Transverse colon (tissue), 3 donors: ENCODE results near the gene SEZ6.

ENCODE experiments used
- POLR2A ChIP-seq: fragments of 450-650 bp; IDR thresholded peaks from one replicate; pipeline ENCODE4 v1.6.1; 2016; ENCODE audit warnings: antibody characterized with exemption, mild to moderate bottlenecking, moderate library complexity
- TF ChIP-seq, protein P1 (sequence below), 5 experiments: fragments of 200-600 bp in 3 of 5; fragments of 450-650 bp in 2 of 5; sonication (generic) in 3 of 5; IDR thresholded peaks; 1 replicate in 2 of 5; 2 replicates in 3 of 5; pipeline ENCODE4 v1.5.1; 2016 to 2017; ENCODE audit warnings: antibody characterized with exemption in 5 of 5, inconsistent platforms in 3 of 5, mild to moderate bottlenecking in 2 of 5, moderate library complexity in 1 of 5

DNA sequence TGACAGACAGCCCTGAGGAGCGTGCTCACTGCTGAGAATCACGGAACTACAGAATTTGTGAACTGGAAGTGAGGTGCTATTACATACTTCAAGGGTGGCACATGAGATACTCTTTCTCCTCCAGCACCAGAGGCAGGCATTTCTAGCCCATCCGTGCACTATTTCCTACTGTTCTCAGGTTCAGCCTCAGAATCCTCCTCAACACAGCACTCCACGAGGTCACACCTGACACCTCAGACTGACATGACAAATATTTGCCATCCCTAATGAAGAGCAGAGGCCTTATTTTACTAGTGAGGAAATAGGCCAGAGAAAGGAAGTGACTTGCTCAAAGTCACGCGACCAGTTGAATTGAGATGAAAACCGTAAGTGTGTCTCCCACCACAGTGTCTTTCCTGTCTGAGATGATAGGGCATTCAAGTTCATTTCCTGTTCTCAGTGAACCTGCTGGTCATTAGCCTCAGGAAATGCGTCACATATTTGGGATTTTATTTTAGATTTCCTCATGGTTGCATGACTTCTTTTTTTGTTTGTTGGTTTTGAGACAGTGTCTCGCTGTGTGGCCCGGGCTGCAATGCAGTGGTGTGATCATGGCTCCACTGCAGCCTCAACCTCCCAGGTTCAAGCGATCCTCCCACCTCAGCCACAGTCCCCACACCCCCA is 23.6 kb downstream of the SEZ6 start:
- TF ChIP-seq, protein P1, sequence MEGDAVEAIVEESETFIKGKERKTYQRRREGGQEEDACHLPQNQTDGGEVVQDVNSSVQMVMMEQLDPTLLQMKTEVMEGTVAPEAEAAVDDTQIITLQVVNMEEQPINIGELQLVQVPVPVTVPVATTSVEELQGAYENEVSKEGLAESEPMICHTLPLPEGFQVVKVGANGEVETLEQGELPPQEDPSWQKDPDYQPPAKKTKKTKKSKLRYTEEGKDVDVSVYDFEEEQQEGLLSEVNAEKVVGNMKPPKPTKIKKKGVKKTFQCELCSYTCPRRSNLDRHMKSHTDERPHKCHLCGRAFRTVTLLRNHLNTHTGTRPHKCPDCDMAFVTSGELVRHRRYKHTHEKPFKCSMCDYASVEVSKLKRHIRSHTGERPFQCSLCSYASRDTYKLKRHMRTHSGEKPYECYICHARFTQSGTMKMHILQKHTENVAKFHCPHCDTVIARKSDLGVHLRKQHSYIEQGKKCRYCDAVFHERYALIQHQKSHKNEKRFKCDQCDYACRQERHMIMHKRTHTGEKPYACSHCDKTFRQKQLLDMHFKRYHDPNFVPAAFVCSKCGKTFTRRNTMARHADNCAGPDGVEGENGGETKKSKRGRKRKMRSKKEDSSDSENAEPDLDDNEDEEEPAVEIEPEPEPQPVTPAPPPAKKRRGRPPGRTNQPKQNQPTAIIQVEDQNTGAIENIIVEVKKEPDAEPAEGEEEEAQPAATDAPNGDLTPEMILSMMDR (IDR thresholded peaks at IDR 0.05), result no peak
- TF ChIP-seq POLR2A, result no peak
